Fibroblast of villous mesenchyme (primary cell): ENCODE results near the gene TICRR. TPM values are rescaled to one million over a fixed set of nuclear protein-coding genes. Genes with fewer than 3 reads are reported as not detected.

Experiments used
- DNase-seq: peaks from one replicate; pipeline ENCODE4 v3.0.0-alpha.2; 2010; ENCODE audit warnings: low read depth
- H3K4me3 ChIP-seq: 2 replicates; pipeline ENCODE4 v1.5.1; 2011; ENCODE audit warnings: low read depth, mild to moderate bottlenecking, low read length
- CTCF ChIP-seq: IDR thresholded peaks from 2 replicates; pipeline ENCODE4 v1.5.1; 2012; ENCODE audit warnings: low read depth, mild to moderate bottlenecking, low read length; ENCODE audit not compliant: insufficient read depth
- total RNA-seq: library from RNA; depleted of rRNA; stranded (reverse); fragments of >200 nt; gene quantifications from 2 replicates; pipeline ENCODE4 v1.2.3, GENCODE V29; 2012

Gene TICRR
- total RNA-seq, 1 donor = 5.2 TPM

- no peak for TF ChIP-seq CTCF
- no peak for DNase-seq
- no peak overlapping the region for H3K4me3 ChIP-seq
These were observed 77.4 kb downstream of the TICRR start for GRCh38 chr15:89652666-89653065.

- DNase-seq = no peak
- TF ChIP-seq CTCF = no peak
- no peak overlapping the region for H3K4me3 ChIP-seq
These were observed 78.3 kb downstream of the TICRR start for GRCh38 chr15:89653578-89653977.

- no peak for TF ChIP-seq CTCF
- H3K4me3 ChIP-seq = peak overlapping the region; percentile 77
- peak; percentile 41 for DNase-seq
These were observed 79.1 kb downstream of the TICRR start for GRCh38 chr15:89654301-89654761.

- DNase-seq = peak; percentile 53
- peak within 1 kb of the TSS; percentile 77 for H3K4me3 ChIP-seq
- TF ChIP-seq CTCF = no peak
These were observed 79.9 kb downstream of the TICRR start, which contains the start of gene KIF7 for GRCh38 chr15:89654847-89655805. Gene KIF7 (minus strand): TSS chr15:89655467. CDS start chr15:89652930, 2,537 bp downstream.

- TF ChIP-seq CTCF = no peak
- no peak overlapping the region for H3K4me3 ChIP-seq
- DNase-seq = no peak
These were observed 81.0 kb downstream of the TICRR start for GRCh38 chr15:89656116-89656815.

GRCh38 chr15:89657686-89658200 is 82.5 kb downstream of the TICRR start:
- TF ChIP-seq CTCF = no peak

More at GRCh38 chr15:89657686-89658200, 82.5 kb downstream of the TICRR start:
- DNase-seq = no peak
- no peak overlapping the region for H3K4me3 ChIP-seq
